Endothelial cell of umbilical vein (primary cell): ENCODE results near the gene PLEKHH3. TPM values are rescaled to one million over a fixed set of nuclear protein-coding genes. Genes with fewer than 3 reads are reported as not detected.

Experiments
- BruUV-seq: library from RNA; stranded (reverse); fragments of 400-500 nt; replicated peaks from 2 replicates; lab custom pipeline; 2021; lab: Mats Ljungman, UMichigan
- CTCF ChIA-PET: fragments of 300-600, 350-600 bp; sonication (Branson Sonifier 250); formaldehyde crosslinking; loops from one replicate; lab custom pipeline; 2021; ENCODE audit warnings: antibody characterized with exemption, inconsistent platforms; lab: Charles Lee
- POLR2A ChIA-PET: fragments of 300-600, 350-600 bp; sonication (Branson Sonifier 250); formaldehyde crosslinking; loops from one replicate; lab custom pipeline; 2021; ENCODE audit warnings: antibody characterized with exemption, inconsistent platforms; lab: Charles Lee
- DNase-seq: peaks from one replicate; pipeline ENCODE4 v3.0.0-alpha.2; 2011; ENCODE audit warnings: low read depth, low spot score
- FAIRE-seq: peaks from 2 replicates; lab custom pipeline; 2011; peaks lifted over from hg19 to GRCh38; lab: Jason Lieb, UNC
- H2AFZ ChIP-seq: 2 replicates; pipeline ENCODE4 v1.6.0; 2012; ENCODE audit warnings: low read depth, low read length, control low read depth, inconsistent platforms
- H3K27ac ChIP-seq: 2 replicates; pipeline ENCODE4 v1.5.1; 2011; ENCODE audit warnings: low read depth, mild to moderate bottlenecking, control low read depth, low read length, moderate library complexity; ENCODE audit not compliant: insufficient read depth
- H3K27me3 ChIP-seq, 2 experiments: 2 replicates each; pipeline versions ENCODE4 v1.6.0 to v1.6.1; 2011; ENCODE audit warnings: low read length in 2 of 2, mixed read lengths in 1 of 2; ENCODE audit not compliant: control insufficient read depth in 2 of 2, insufficient read depth in 2 of 2
- H3K36me3 ChIP-seq, 2 experiments: 2 replicates in 1 of 2; 3 replicates in 1 of 2; pipeline ENCODE4 v1.5.1; 2011; ENCODE audit warnings: low read length in 2 of 2, mild to moderate bottlenecking in 1 of 2, moderate library complexity in 1 of 2; ENCODE audit not compliant: control insufficient read depth in 2 of 2, insufficient read depth in 2 of 2; ENCODE audit errors: extremely low read depth in 1 of 2
- H3K4me1 ChIP-seq: 3 replicates; pipeline ENCODE4 v1.5.1; 2011; ENCODE audit warnings: mild to moderate bottlenecking, low read length; ENCODE audit not compliant: control insufficient read depth, insufficient read depth; ENCODE audit errors: extremely low read depth
- H3K4me2 ChIP-seq: 2 replicates; pipeline ENCODE4 v1.6.1; 2011; ENCODE audit warnings: low read length, control low read depth, mixed read lengths; ENCODE audit not compliant: insufficient read depth
- H3K4me3 ChIP-seq, 3 experiments: fragments of 200-600 bp in 1 of 3; sonication (generic), shearing (Covaris generic) in 1 of 3; replicated peaks in 1 of 3; 2 replicates each; pipeline ENCODE4 v1.5.1; 2011 to 2016; ENCODE audit warnings: control low read depth in 3 of 3, low read length in 3 of 3, mild to moderate bottlenecking in 2 of 3, inconsistent platforms in 1 of 3, low read depth in 1 of 3, moderate library complexity in 1 of 3; ENCODE audit not compliant: insufficient read depth in 1 of 3
- H3K79me2 ChIP-seq: 2 replicates; pipeline ENCODE4 v1.6.0; 2012; ENCODE audit warnings: low read length, inconsistent platforms; ENCODE audit not compliant: control insufficient read depth, insufficient read depth
- H3K9ac ChIP-seq: replicated peaks from 2 replicates; pipeline ENCODE3; 2011; ENCODE audit warnings: low read length, control low read depth; ENCODE audit not compliant: insufficient read depth; ENCODE audit errors: extremely low read depth
- H3K9me1 ChIP-seq: replicated peaks from 3 replicates; pipeline ENCODE4 v1.6.0; 2011; ENCODE audit warnings: mild to moderate bottlenecking, low read length; ENCODE audit not compliant: control insufficient read depth, insufficient read depth; ENCODE audit errors: extremely low read depth
- H3K9me3 ChIP-seq: replicated peaks from 2 replicates; pipeline ENCODE4 v1.5.1; 2012; ENCODE audit warnings: low read length, inconsistent platforms; ENCODE audit not compliant: control insufficient read depth, insufficient read depth
- H4K20me1 ChIP-seq: replicated peaks from 2 replicates; pipeline ENCODE3; 2011; ENCODE audit warnings: mild to moderate bottlenecking, low read length; ENCODE audit not compliant: control insufficient read depth, insufficient read depth; ENCODE audit errors: extremely low read depth
- CTCF ChIP-seq, 2 donors: IDR thresholded peaks; 1 replicate in 1 of 2; 2 replicates in 1 of 2; pipeline ENCODE4 v1.5.1; 2011; ENCODE audit warnings: low read length in 2 of 2, mild to moderate bottlenecking in 2 of 2, moderate library complexity in 2 of 2, control low read depth in 1 of 2, inconsistent platforms in 1 of 2, low read depth in 1 of 2; ENCODE audit not compliant: insufficient read depth in 1 of 2; ENCODE audit errors: extremely low read depth in 1 of 2
- FOS ChIP-seq: IDR thresholded peaks from 2 replicates; pipeline ENCODE4 v1.6.1; 2011; ENCODE audit warnings: mild to moderate bottlenecking, low read length, moderate library complexity, borderline replicate concordance; ENCODE audit not compliant: insufficient read depth
- MAX ChIP-seq: IDR thresholded peaks from 2 replicates; pipeline ENCODE4 v1.6.1; 2011; ENCODE audit not compliant: insufficient read depth, insufficient read length
- MYC ChIP-seq: IDR thresholded peaks from one replicate; pipeline ENCODE4 v1.6.1; 2011; ENCODE audit warnings: mild to moderate bottlenecking, low read depth, low read length
- POLR2A ChIP-seq: IDR thresholded peaks from 2 replicates; pipeline ENCODE4 v1.6.1; 2012; ENCODE audit warnings: low read depth, mild to moderate bottlenecking, control low read depth, low read length
- POLR2AphosphoS5 ChIP-seq: IDR thresholded peaks from 2 replicates; pipeline ENCODE4 v1.6.1; 2012; ENCODE audit warnings: low read depth, mild to moderate bottlenecking, control low read depth, low read length, moderate library complexity; ENCODE audit not compliant: insufficient read depth
- dilution Hi-C: fragments of 300-500 bp; cut with MboI; formaldehyde crosslinking; loops from one replicate; pipeline ENCODE4 v1.15.0; 2019; ENCODE audit warnings: low sequenced_read_pairs; ENCODE audit not compliant: extremely low pct_ligation_motif_present
- intact Hi-C: fragments of 100-400 bp; cut with micrococcal nuclease; formaldehyde crosslinking; loops from one replicate; pipeline ENCODE4 v1.10.0; 2022
- polyA plus RNA-seq, 4 experiments: library from polyadenylated mRNA; depleted of rRNA in 3 of 4; stranded (reverse) in 3 of 4; unstranded in 1 of 4; fragments of >200 nt; gene quantifications; 2 replicates each; pipeline versions ENCODE4 v1.2.1 to v1.2.3, GENCODE V29; 2011 to 2012; ENCODE audit warnings: missing spikeins in 1 of 4
- total RNA-seq: library from RNA; stranded (reverse); gene quantifications from 2 replicates; pipeline ENCODE4 v1.2.3, GENCODE V29; 2021

The PLEKHH3 gene
- total and polyA plus RNA-seq, 2 donors (not counting 3 experiments of a cell fraction or from before 2014, with no cell fraction given): 5.4 to 11.3 TPM

- H3K27me3 ChIP-seq: no peaks in the 10 kb centered on the region
- intact Hi-C loops (loop anchor here (5.0 kb wide), 1 partner anchor 52 kb away; the partner anchor contains the start of genes RETREG3 and TUBG1), dilution Hi-C loops (no loop called here)
- no peaks in the 10 kb centered on the region for H4K20me1 ChIP-seq
- no peak within 1 kb of the TSS for H3K27ac ChIP-seq
- peak within 1 kb of the TSS; percentile 28 for H3K9ac ChIP-seq
- no TSS peak for BruUV-seq
- H3K4me1 ChIP-seq: peaks cover 17% of the 10 kb centered on the region
- peak; percentile 92 for DNase-seq
- H3K4me2 ChIP-seq: peak within 1 kb of the TSS; percentile 69
- H3K36me3 ChIP-seq: no peaks in the 10 kb centered on the region
- no peaks in the 10 kb centered on the region for H3K9me3 ChIP-seq
- TF ChIP-seq MAX (no peak), POLR2AphosphoS5 (peak; percentile 56), POLR2A (peak; percentile 86), FOS (no peak), MYC (no peak), CTCF (IDR thresholded peaks at IDR 0.05; ENCODE audit: extremely low read depth in 1 of 2, insufficient read depth in 1 of 2, low read depth in 1 of 2, low read length in 2 of 2) (no peak)
- no peaks in the 10 kb centered on the region for H3K9me1 ChIP-seq
- POLR2A ChIA-PET: no interaction called here
- peak within 1 kb of the TSS; percentile 2 to 51 (median 40) for H3K4me3 ChIP-seq
- peak within 1 kb of the TSS; percentile 89 for H2AFZ ChIP-seq
- H3K79me2 ChIP-seq: no peaks in the 10 kb centered on the region
- CTCF ChIA-PET: interaction anchor here (0.8 to 2.4 kb wide), 9 partner anchors 8 to 81 kb away, joined by 3 to 14 read pairs (median 4); partner anchors contain the start of genes CCR10 and PLEKHH3
- peak; percentile 85 for FAIRE-seq
Measured at GRCh38 chr17:42659079-42659931, 17.5 kb downstream of the PLEKHH3 start, which contains the start of gene TUBG2. Gene TUBG2 (plus strand): TSS chr17:42659284. CDS start chr17:42659504, 220 bp downstream.
